Measurements from ENCODE around the gene GMDS. TPM values are rescaled to one million over a fixed set of nuclear protein-coding genes. Genes with fewer than 3 reads are reported as not detected.

GMDS gene
- 27.0 and 40.5 TPM in 2 replicates for total RNA-seq

DNA sequence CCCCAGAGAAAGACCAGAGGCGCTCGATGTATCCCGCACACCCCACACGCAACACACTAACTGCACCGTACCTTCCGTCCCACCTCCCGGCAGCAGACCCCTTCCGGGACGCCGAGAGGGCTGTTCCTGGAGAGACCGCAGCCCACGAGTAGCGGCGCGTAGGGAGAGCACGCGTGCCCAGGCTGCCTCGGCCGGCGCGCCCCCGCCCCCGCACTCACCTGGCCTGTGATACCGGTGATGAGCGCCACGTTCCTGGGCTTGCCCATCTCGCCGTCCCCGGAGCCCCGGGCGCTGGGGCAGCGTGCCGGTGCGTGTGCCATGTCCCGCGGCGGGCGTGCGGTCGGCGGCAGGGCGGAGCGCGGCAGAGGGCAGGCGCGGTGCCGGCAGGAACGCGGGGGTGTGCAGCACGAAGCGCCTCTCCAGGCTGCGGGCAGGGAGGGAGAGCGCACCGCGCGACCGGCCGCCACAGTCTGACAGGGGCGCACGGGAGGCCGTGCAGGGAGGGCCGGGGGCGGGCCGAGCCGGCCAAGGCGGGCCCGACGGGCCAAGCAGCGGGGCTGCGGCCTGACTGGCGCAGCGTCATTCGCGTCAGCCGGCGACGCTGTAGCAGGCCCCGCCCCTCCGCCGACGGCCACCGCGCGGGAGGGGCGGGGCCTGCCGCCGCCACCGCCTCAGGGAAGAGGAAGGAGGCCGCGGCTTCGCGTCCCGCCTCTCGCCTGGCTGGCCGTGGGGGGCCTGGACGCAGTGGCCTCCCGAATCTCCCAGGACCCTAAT lies at the start of gene GMDS:
GMDS (minus strand) TSS at position 503 of the 774 bp plus-strand sequence.
- H3K36me3 ChIP-seq (ENCODE audit: control insufficient read depth, insufficient read depth, low read length) = no peaks in the 10 kb centered on the region
- DNase-seq (ENCODE audit: low read depth) = peak; percentile 66
- no peaks in the 10 kb centered on the region for H3K27me3 ChIP-seq (ENCODE audit: control insufficient read depth, insufficient read depth, low read length)
- TF ChIP-seq, protein P1, sequence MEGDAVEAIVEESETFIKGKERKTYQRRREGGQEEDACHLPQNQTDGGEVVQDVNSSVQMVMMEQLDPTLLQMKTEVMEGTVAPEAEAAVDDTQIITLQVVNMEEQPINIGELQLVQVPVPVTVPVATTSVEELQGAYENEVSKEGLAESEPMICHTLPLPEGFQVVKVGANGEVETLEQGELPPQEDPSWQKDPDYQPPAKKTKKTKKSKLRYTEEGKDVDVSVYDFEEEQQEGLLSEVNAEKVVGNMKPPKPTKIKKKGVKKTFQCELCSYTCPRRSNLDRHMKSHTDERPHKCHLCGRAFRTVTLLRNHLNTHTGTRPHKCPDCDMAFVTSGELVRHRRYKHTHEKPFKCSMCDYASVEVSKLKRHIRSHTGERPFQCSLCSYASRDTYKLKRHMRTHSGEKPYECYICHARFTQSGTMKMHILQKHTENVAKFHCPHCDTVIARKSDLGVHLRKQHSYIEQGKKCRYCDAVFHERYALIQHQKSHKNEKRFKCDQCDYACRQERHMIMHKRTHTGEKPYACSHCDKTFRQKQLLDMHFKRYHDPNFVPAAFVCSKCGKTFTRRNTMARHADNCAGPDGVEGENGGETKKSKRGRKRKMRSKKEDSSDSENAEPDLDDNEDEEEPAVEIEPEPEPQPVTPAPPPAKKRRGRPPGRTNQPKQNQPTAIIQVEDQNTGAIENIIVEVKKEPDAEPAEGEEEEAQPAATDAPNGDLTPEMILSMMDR (IDR thresholded peaks at IDR 0.05; ENCODE audit: insufficient read depth, low read length, poor library complexity, severe bottlenecking) = no peak
- peak within 1 kb of the TSS; percentile 64 for H3K4me3 ChIP-seq (ENCODE audit: low read depth, low read length)

DNA sequence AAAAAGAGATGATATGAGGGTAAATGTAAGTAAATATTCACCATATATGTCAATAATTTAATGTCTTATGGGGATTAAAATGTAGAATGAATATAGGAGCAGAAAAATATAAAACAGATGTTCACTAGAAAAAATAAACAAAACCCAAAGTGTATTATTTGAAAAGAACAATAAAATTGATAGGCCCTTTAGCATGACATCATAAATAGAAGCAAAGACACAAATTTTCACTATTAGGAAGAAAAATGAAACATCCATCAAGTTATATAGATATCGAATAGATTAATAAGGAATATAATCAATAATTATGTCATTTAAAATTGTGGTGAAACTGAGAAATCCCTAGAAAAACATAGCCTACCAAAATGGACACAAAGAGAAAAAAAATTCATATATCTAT lies 40.1 kb upstream of the GMDS start:
- Histone ChIP-seq H3K4me3 (ENCODE audit: low read depth, low read length) (no peak overlapping the region), H3K27me3 (ENCODE audit: control insufficient read depth, insufficient read depth, low read length) (no peaks in the 10 kb centered on the region), H3K36me3 (ENCODE audit: control insufficient read depth, insufficient read depth, low read length) (no peaks in the 10 kb centered on the region)
- no peak for DNase-seq (ENCODE audit: low read depth)
- TF ChIP-seq, protein P1 (IDR thresholded peaks at IDR 0.05; ENCODE audit: insufficient read depth, low read length, poor library complexity, severe bottlenecking) = no peak

GRCh38 chr6:2275892-2276242 lies 30.5 kb upstream of the GMDS start:
- TF ChIP-seq, protein P1 (IDR thresholded peaks at IDR 0.05; ENCODE audit: insufficient read depth, low read length, poor library complexity, severe bottlenecking) = no peak
- no peaks in the 10 kb centered on the region for H3K36me3 ChIP-seq (ENCODE audit: control insufficient read depth, insufficient read depth, low read length)
- no peaks in the 10 kb centered on the region for H3K27me3 ChIP-seq (ENCODE audit: control insufficient read depth, insufficient read depth, low read length)
- DNase-seq (ENCODE audit: low read depth) = no peak
- H3K4me3 ChIP-seq (ENCODE audit: low read depth, low read length) = no peak overlapping the region

- TF ChIP-seq, protein P1 (IDR thresholded peaks at IDR 0.05; ENCODE audit: insufficient read depth, low read length, poor library complexity, severe bottlenecking) = no peak
- DNase-seq (ENCODE audit: low read depth) = no peak
- Histone ChIP-seq H3K4me3 (ENCODE audit: low read depth, low read length) (no peak overlapping the region), H3K36me3 (ENCODE audit: control insufficient read depth, insufficient read depth, low read length) (no peaks in the 10 kb centered on the region), H3K27me3 (ENCODE audit: control insufficient read depth, insufficient read depth, low read length) (no peaks in the 10 kb centered on the region)
Measured at GRCh38 chr6:2274981-2275891, 29.8 kb upstream of the GMDS start.

DNA sequence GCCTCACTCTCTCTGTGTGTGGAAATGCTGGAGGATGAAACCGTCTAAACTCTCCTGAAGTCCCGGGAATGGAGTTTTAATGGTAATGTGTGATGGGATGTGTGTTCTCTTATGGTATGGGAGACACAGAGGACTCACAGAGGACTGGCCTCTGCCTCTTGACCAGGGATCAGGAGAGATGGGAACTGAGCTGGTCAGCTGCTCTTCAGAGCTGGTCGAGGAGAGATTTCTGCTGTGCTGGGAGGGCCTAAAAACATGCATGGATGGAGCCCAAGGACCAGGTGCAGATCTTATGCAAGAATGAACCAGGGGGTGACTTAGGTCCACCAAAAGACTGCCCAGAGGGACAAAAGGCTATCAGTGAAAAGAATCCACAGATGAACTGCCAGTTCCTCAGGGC lies 27.3 kb upstream of the GMDS start:
- TF ChIP-seq, protein P1 (IDR thresholded peaks at IDR 0.05; ENCODE audit: insufficient read depth, low read length, poor library complexity, severe bottlenecking) = no peak
- no peaks in the 10 kb centered on the region for H3K27me3 ChIP-seq (ENCODE audit: control insufficient read depth, insufficient read depth, low read length)
- no peak for DNase-seq (ENCODE audit: low read depth)
- H3K36me3 ChIP-seq (ENCODE audit: control insufficient read depth, insufficient read depth, low read length) = no peaks in the 10 kb centered on the region
- H3K4me3 ChIP-seq (ENCODE audit: low read depth, low read length) = no peak overlapping the region

Data from kidney epithelial cell (primary cell).